Measurements from ENCODE around the gene STMN3.

DNA sequence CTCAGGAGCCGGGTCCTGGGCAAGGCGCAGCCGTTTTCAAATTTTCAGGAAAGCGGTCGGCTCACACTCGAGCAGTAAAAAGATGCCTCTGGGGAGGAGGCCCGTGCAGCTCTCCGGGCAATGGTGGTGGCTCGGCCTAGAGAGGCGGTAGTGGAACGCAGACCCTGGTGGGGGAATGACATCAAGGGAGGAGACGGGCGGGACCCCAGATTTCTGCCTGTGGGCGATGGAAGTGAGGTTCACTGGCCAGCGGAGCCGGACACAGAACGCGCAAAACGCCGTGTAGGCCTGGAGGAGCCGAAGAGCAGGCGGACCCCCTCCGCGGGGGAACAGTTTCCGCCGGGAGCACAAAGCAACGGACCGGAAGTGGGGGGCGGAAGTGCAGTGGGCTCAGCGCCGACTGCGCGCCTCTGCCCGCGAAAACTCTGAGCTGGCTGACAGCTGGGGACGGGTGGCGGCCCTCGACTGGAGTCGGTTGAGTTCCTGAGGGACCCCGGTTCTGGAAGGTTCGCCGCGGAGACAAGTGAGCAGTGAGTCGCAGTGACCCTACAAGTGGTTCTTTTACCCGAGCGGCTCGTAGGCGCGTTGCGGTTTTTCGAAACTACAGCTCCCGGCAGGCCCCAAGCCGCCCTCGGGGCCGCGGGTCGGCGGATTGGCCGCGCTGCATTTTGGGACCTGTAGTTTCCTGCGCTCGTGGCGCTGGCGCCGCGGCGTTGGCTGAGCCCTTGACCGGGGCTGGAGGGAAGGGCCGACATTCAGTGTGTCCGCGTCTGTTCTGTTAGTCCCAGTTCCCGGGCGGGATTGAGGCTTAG, 4.9 kb upstream of the STMN3 start, which contains the start of gene RTEL1:
- TF ChIP-seq, protein P1, sequence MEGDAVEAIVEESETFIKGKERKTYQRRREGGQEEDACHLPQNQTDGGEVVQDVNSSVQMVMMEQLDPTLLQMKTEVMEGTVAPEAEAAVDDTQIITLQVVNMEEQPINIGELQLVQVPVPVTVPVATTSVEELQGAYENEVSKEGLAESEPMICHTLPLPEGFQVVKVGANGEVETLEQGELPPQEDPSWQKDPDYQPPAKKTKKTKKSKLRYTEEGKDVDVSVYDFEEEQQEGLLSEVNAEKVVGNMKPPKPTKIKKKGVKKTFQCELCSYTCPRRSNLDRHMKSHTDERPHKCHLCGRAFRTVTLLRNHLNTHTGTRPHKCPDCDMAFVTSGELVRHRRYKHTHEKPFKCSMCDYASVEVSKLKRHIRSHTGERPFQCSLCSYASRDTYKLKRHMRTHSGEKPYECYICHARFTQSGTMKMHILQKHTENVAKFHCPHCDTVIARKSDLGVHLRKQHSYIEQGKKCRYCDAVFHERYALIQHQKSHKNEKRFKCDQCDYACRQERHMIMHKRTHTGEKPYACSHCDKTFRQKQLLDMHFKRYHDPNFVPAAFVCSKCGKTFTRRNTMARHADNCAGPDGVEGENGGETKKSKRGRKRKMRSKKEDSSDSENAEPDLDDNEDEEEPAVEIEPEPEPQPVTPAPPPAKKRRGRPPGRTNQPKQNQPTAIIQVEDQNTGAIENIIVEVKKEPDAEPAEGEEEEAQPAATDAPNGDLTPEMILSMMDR (IDR thresholded peaks at IDR 0.05; ENCODE audit: insufficient read depth, low read length, poor library complexity, severe bottlenecking) = no peak
- no peak for TF ChIP-seq EZH2phosphoT487 (conservative IDR thresholded peaks at IDR 0.05; ENCODE audit: low read length)
